Measurements from ENCODE around the gene PARD3B.

GRCh38 chr2:204923957-204924356 lies 378.7 kb downstream of the PARD3B start:
- TF ChIP-seq CTCF (IDR thresholded peaks at IDR 0.05; ENCODE audit: insufficient read depth, low read length, poor library complexity, severe bottlenecking): no peak
- TF ChIP-seq EZH2phosphoT487 (conservative IDR thresholded peaks at IDR 0.05; ENCODE audit: low read length): no peak

Measured in SU-DHL-6 (cell line).